Left ventricle myocardium superior (tissue), 1 donor: ENCODE results near the gene NECAB3. TPM values are rescaled to one million over a fixed set of nuclear protein-coding genes. Genes with fewer than 3 reads are reported as not detected.
"Not testable (repeated sequence)": the region's sequence is repeated elsewhere in the genome, so short reads cannot be mapped to it uniquely, and the experiment has no call there.

Source experiments
- ATAC-seq: fragments of 200-7000 bp; cut with Tn5 transposase; one replicate; pipeline ENCODE4 v1.9.1; 2020; ENCODE audit warnings: mild to moderate bottlenecking, moderate library complexity
- DNase-seq: peaks from one replicate; pipeline ENCODE4 v3.0.0-alpha.2; 2020
- intact Hi-C: fragments of 100-400 bp; cut with micrococcal nuclease; formaldehyde crosslinking; loops from one replicate; pipeline ENCODE4 v1.11.0; 2022
- total RNA-seq: library from RNA; stranded (reverse); fragmentation: NEBNext Ultra II Directional; extraction: Animal tissue kit (Norgen Biotek cat#: 25700); gene quantifications from one replicate; pipeline ENCODE4 v1.2.1, GENCODE V29; 2021
- donor health status: DM: no; HTN: yes; CAD: no; lungs with severe emphysema.

The NECAB3 gene
- total RNA-seq, 1 donor from 2014 or later: 71.8 TPM

- ATAC-seq (no peak), DNase-seq (no peak)
- intact Hi-C loops: no loop called here
Measured at GRCh38 chr20:33640287-33640686, 33.9 kb downstream of the NECAB3 start.

GRCh38 chr20:33636776-33637175, 37.5 kb downstream of the NECAB3 start:
- no peak for ATAC-seq
- intact Hi-C loops: no loop called here

GRCh38 chr20:33635341-33635740, 38.9 kb downstream of the NECAB3 start:
- intact Hi-C loops: no loop called here
- ATAC-seq (no peak), DNase-seq (no peak)

More at GRCh38 chr20:33636776-33637175, 37.5 kb downstream of the NECAB3 start:
- DNase-seq: no peak

GRCh38 chr20:33631910-33632309, 42.3 kb downstream of the NECAB3 start:
- intact Hi-C loops, DNase-seq, ATAC-seq: not testable (repeated sequence)

GRCh38 chr20:33630507-33630906, 43.7 kb downstream of the NECAB3 start:
- no peak for ATAC-seq

GRCh38 chr20:33629979-33630378, 44.2 kb downstream of the NECAB3 start:
- DNase-seq: no peak
- intact Hi-C loops: no loop called here
- ATAC-seq: no peak

More at GRCh38 chr20:33630507-33630906, 43.7 kb downstream of the NECAB3 start:
- no peak for DNase-seq
- intact Hi-C loops: no loop called here

GRCh38 chr20:33629533-33629932, 44.7 kb downstream of the NECAB3 start:
- DNase-seq (no peak), ATAC-seq (no peak)
- intact Hi-C loops: no loop called here

GRCh38 chr20:33627577-33628216, 46.5 kb downstream of the NECAB3 start:
- DNase-seq (no peak), ATAC-seq (no peak)
- intact Hi-C loops: no loop called here

GRCh38 chr20:33626190-33626589, 48.0 kb downstream of the NECAB3 start:
- intact Hi-C loops: no loop called here
- ATAC-seq: no peak
- no peak for DNase-seq

- DNase-seq (no peak), ATAC-seq (no peak)
- intact Hi-C loops: no loop called here
Measured at GRCh38 chr20:33624399-33624798, 49.8 kb downstream of the NECAB3 start.

GRCh38 chr20:33622705-33623365, 51.4 kb downstream of the NECAB3 start:
- ATAC-seq: no peak
- no peak for DNase-seq
- intact Hi-C loops: no loop called here

- ATAC-seq (no peak), DNase-seq (no peak)
- intact Hi-C loops: no loop called here
Measured at GRCh38 chr20:33621717-33622400, 52.4 kb downstream of the NECAB3 start.

- intact Hi-C loops: no loop called here
- ATAC-seq: no peak
- no peak for DNase-seq
Measured at GRCh38 chr20:33612001-33612400, 62.2 kb downstream of the NECAB3 start.

- ATAC-seq (peak; percentile 28), DNase-seq (no peak)
- intact Hi-C loops: no loop called here
Measured at GRCh38 chr20:33611106-33611505, 63.1 kb downstream of the NECAB3 start.

GRCh38 chr20:33609504-33609903, 64.7 kb downstream of the NECAB3 start:
- DNase-seq: no peak
- intact Hi-C loops: no loop called here
- no peak for ATAC-seq

Other genes with a start within 250 kb of the NECAB3 start
- 226 TPM for gene SNTA1, start 230.7 kb downstream of the NECAB3 start, total RNA-seq
- gene CBFA2T2, start 184.3 kb downstream of the NECAB3 start, total RNA-seq: 10.2 TPM
- gene C20orf144, start 12.1 kb downstream of the NECAB3 start, total RNA-seq: not detected
- 0.40 TPM for gene ACTL10, start 7.5 kb downstream of the NECAB3 start, total RNA-seq
- 1.8 TPM for gene E2F1, start 12.0 kb upstream of the NECAB3 start, total RNA-seq
- 13.5 TPM for gene PXMP4, start 45.9 kb upstream of the NECAB3 start, total RNA-seq
- 2.4 TPM for gene ZNF341, start 57.6 kb upstream of the NECAB3 start, total RNA-seq
- 101 TPM for gene CHMP4B, start 136.9 kb upstream of the NECAB3 start, total RNA-seq